K562 (cell line): ENCODE results near the gene RPS6KA6. TPM values are rescaled to one million over a fixed set of nuclear protein-coding genes. Genes with fewer than 3 reads are reported as not detected.

Experiments
- ATAC-seq: fragments of 200-7000 bp; cut with Tn5 transposase; 3 replicates; pipeline ENCODE4 v1.9.1; 2020; ENCODE audit warnings: moderate library complexity
- BruUV-seq: library from RNA; stranded (reverse); fragments of 400-500 nt; replicated peaks from 2 replicates; lab custom pipeline; 2021; lab: Mats Ljungman, UMichigan
- CTCF ChIA-PET: fragments of 300-600 bp; formaldehyde crosslinking; extraction: SDS; loops from one replicate; lab custom pipeline; 2021; ENCODE audit warnings: low intra/inter-chr PET ratio; lab: Yijun Ruan, JAX
- POLR2A ChIA-PET: fragments of 300-600, 350-650 bp; sonication (Branson Sonifier 250); formaldehyde crosslinking; extraction: SDS; loops from one replicate; lab custom pipeline; 2021; ENCODE audit warnings: antibody characterized with exemption, inconsistent platforms; lab: Yijun Ruan, JAX
- DNase-seq, 4 experiments: peaks; one replicate each; pipeline versions ENCODE4 v3.0.0 to v3.0.0-alpha.2; 2011 to 2018; ENCODE audit warnings: low spot score in 3 of 4, mixed read lengths in 3 of 4; ENCODE audit errors: extremely low read depth in 1 of 4
- FAIRE-seq: peaks from 2 replicates; lab custom pipeline; 2011; peaks lifted over from hg19 to GRCh38; lab: Jason Lieb, UNC
- H2AFZ ChIP-seq: 2 replicates; pipeline ENCODE4 v1.6.0; 2011; ENCODE audit warnings: low read depth, low read length, control low read depth, inconsistent platforms
- H3K27ac ChIP-seq: fragments of 200-600 bp; 3 replicates; pipeline ENCODE4 v1.8.0; 2011; ENCODE audit warnings: low read depth, mild to moderate bottlenecking, control low read depth, inconsistent platforms, low read length, moderate library complexity, mixed read lengths; ENCODE audit errors: extremely low read depth
- H3K27me3 ChIP-seq, 2 experiments: fragments of 300-600 bp in 1 of 2; 2 replicates in 1 of 2; 3 replicates in 1 of 2; pipeline versions ENCODE4 v1.6.0 to v1.8.0; 2011; ENCODE audit warnings: inconsistent platforms in 2 of 2, low read length in 2 of 2, mild to moderate bottlenecking in 1 of 2, mixed read lengths in 1 of 2, moderate library complexity in 1 of 2; ENCODE audit not compliant: control insufficient read depth in 2 of 2, insufficient read depth in 2 of 2
- H3K36me3 ChIP-seq: fragments of 300-600 bp; 3 replicates; pipeline ENCODE4 v1.8.0; 2011; ENCODE audit warnings: mild to moderate bottlenecking, low read length, inconsistent platforms; ENCODE audit not compliant: control insufficient read depth, insufficient read depth
- H3K4me1 ChIP-seq, 2 experiments: fragments of 200-600 bp in 1 of 2; replicated peaks in 1 of 2; 2 replicates in 1 of 2; 3 replicates in 1 of 2; pipeline versions ENCODE4 v1.5.1 to v1.8.0; 2011; ENCODE audit warnings: inconsistent platforms in 2 of 2, low read length in 2 of 2, mild to moderate bottlenecking in 1 of 2, mixed read lengths in 1 of 2, moderate library complexity in 1 of 2; ENCODE audit not compliant: control insufficient read depth in 2 of 2, insufficient read depth in 2 of 2
- H3K4me2 ChIP-seq: 2 replicates; pipeline ENCODE4 v1.6.1; 2011; ENCODE audit warnings: low read length, control low read depth, inconsistent platforms, mixed read lengths; ENCODE audit not compliant: insufficient read depth
- H3K4me3 ChIP-seq: fragments of 200-600 bp; sonication (generic), shearing (Covaris generic); 2 replicates; pipeline ENCODE4 v1.5.1; 2016; ENCODE audit warnings: control low read depth, inconsistent platforms
- H3K79me2 ChIP-seq: fragments of 200-600 bp; 3 replicates; pipeline ENCODE4 v1.8.0; 2011; ENCODE audit warnings: low read length, inconsistent platforms; ENCODE audit not compliant: control insufficient read depth, insufficient read depth
- H3K9ac ChIP-seq, 2 experiments: 2 replicates each; pipeline versions ENCODE4 v1.6.0 to v1.6.1; 2011; ENCODE audit warnings: low read depth in 2 of 2, low read length in 2 of 2, control low read depth in 1 of 2, inconsistent platforms in 1 of 2, mild to moderate bottlenecking in 1 of 2, mixed read lengths in 1 of 2; ENCODE audit not compliant: insufficient read depth in 1 of 2
- H3K9me1 ChIP-seq: one replicate; pipeline ENCODE4 v1.6.0; 2011; ENCODE audit warnings: inconsistent platforms, mild to moderate bottlenecking, low read length, moderate library complexity; ENCODE audit not compliant: control insufficient read depth, insufficient read depth
- H3K9me3 ChIP-seq: replicated peaks from 2 replicates; pipeline ENCODE4 v1.5.1; 2011; ENCODE audit warnings: low read depth, low read length, inconsistent platforms; ENCODE audit not compliant: control insufficient read depth, insufficient read depth
- H4K20me1 ChIP-seq: replicated peaks from 2 replicates; pipeline ENCODE4 v1.6.1; 2011; ENCODE audit warnings: low read length, inconsistent platforms, mixed read lengths; ENCODE audit not compliant: control insufficient read depth, insufficient read depth
- CCNT2 ChIP-seq: IDR thresholded peaks from 2 replicates; pipeline ENCODE4 v1.6.1; 2011; ENCODE audit warnings: borderline replicate concordance, low read depth, mild to moderate bottlenecking, moderate library complexity, mixed read lengths, low read length; ENCODE audit not compliant: insufficient read length; ENCODE audit errors: extremely low read depth
- CHD2 ChIP-seq: IDR thresholded peaks from 2 replicates; pipeline ENCODE4 v1.6.1; 2011; ENCODE audit warnings: low read depth, low read length
- DACH1 ChIP-seq: fragments of 450-650 bp; IDR thresholded peaks from 2 replicates; pipeline ENCODE4 v1.6.1; 2018; ENCODE audit not compliant: partially characterized antibody
- DDX20 ChIP-seq: fragments of 450-650 bp; IDR thresholded peaks from 2 replicates; pipeline ENCODE4 v1.6.1; 2016; ENCODE audit warnings: missing genetic modification characterization, low read depth, mild to moderate bottlenecking, missing compliant biosample characterization, moderate library complexity
- HNRNPUL1 ChIP-seq: fragments of 200-400 bp; formaldehyde crosslinking; IDR thresholded peaks from 2 replicates; pipeline ENCODE4 v1.6.1; 2017; ENCODE audit warnings: low read length
- JUNB ChIP-seq: fragments of 450-650 bp; formaldehyde crosslinking; conservative IDR thresholded peaks from 2 replicates; pipeline ENCODE4 v1.4.0; 2020; ENCODE audit warnings: mild to moderate bottlenecking
- MAFK ChIP-seq: IDR thresholded peaks from 2 replicates; pipeline ENCODE4 v1.6.1; 2011; ENCODE audit warnings: low read length, improper control_type of control experiment
- MED1 ChIP-seq: sonication (generic); formaldehyde crosslinking; IDR thresholded peaks from 2 replicates; pipeline ENCODE4 v1.8.1; 2023; ENCODE audit warnings: missing genetic modification reagents, borderline replicate concordance
- MEIS2 ChIP-seq: fragments of 450-650 bp; IDR thresholded peaks from 2 replicates; pipeline ENCODE4 v1.6.1; 2014; ENCODE audit warnings: mild to moderate bottlenecking; ENCODE audit not compliant: partially characterized antibody
- SLC30A9 ChIP-seq: fragments of 250-450 bp; sonication (Bioruptor Pico); IDR thresholded peaks from 2 replicates; pipeline ENCODE4 v1.8.0; 2022; ENCODE audit warnings: mild to moderate bottlenecking, moderate library complexity
- SMAD1 ChIP-seq: fragments of 150-350 bp; IDR thresholded peaks from 2 replicates; pipeline ENCODE4 v1.6.1; 2014; ENCODE audit warnings: low read length, low read depth; ENCODE audit not compliant: partially characterized antibody
- SMAD4 ChIP-seq: fragments of 250-450 bp; sonication (Bioruptor Pico); conservative IDR thresholded peaks from 2 replicates; pipeline ENCODE4 v1.8.0; 2021; ENCODE audit warnings: inconsistent platforms, mild to moderate bottlenecking, moderate library complexity
- SMARCA4 ChIP-seq: fragments of 450-650 bp; IDR thresholded peaks from 2 replicates; pipeline ENCODE4 v1.6.1; 2016
- TGIF2 ChIP-seq: sonication (generic); formaldehyde crosslinking; IDR thresholded peaks from 2 replicates; pipeline ENCODE4 v1.8.1; 2022; ENCODE audit warnings: mild to moderate bottlenecking, missing genetic modification reagents, moderate library complexity
- ZNF57 ChIP-seq: fragments of 450-650 bp; formaldehyde crosslinking; IDR thresholded peaks from 2 replicates; pipeline ENCODE4 v1.4.0; 2020; ENCODE audit warnings: mild to moderate bottlenecking, moderate library complexity
- ZNF583 ChIP-seq: fragments of 250-450 bp; sonication (Bioruptor Pico); IDR thresholded peaks from 2 replicates; pipeline ENCODE4 v1.4.0; 2020
- ZNF780A ChIP-seq: fragments of 250-450 bp; sonication (Bioruptor Pico); IDR thresholded peaks from 2 replicates; pipeline ENCODE4 v1.5.0; 2021; ENCODE audit warnings: mild to moderate bottlenecking
- in situ Hi-C: fragments of 300-500 bp; cut with MboI; formaldehyde crosslinking; loops from 4 replicates; pipeline ENCODE4 v1.15.0; 2018; ENCODE audit warnings: inconsistent platforms, mixed read lengths
- intact Hi-C: fragments of 100-400 bp; cut with micrococcal nuclease; formaldehyde crosslinking; loops from 2 replicates; pipeline ENCODE4 v1.14.2; 2022
- polyA plus RNA-seq, 8 experiments: library from polyadenylated mRNA; depleted of rRNA in 4 of 8; stranded (reverse) in 5 of 8; unstranded in 3 of 8; fragments of >200 nt; fragmentation: Nextera tagmentation in 2 of 8; fragmentation: Illumina TruSeq in 1 of 8; extraction: Ambion mirVana in 2 of 8; extraction: Trizol in 1 of 8; gene quantifications; 2 replicates each; pipeline versions ENCODE4 v1.2.1 to v1.2.3, GENCODE V29; 2011 to 2014; ENCODE audit warnings: inconsistent platforms in 1 of 8, missing spikeins in 1 of 8
- total RNA-seq, 7 experiments: library from RNA; depleted of rRNA in 6 of 7; stranded (reverse); fragments of >200 nt in 6 of 7; fragmentation: Illumina TruSeq in 2 of 7; extraction: Trizol in 2 of 7; gene quantifications; 2 replicates each; pipeline versions ENCODE4 v1.2.1 to v1.2.3, GENCODE V29; 2011 to 2021; ENCODE audit warnings: low replicate concordance in 1 of 7
- TF ChIP-seq, protein P1 (sequence below), 2 experiments: IDR thresholded peaks; 2 replicates each; pipeline ENCODE4 v1.6.1; 2011; ENCODE audit warnings: borderline replicate concordance in 1 of 2, control low read depth in 1 of 2, low read depth in 1 of 2, low read length in 1 of 2, mild to moderate bottlenecking in 1 of 2, mixed read lengths in 1 of 2, moderate library complexity in 1 of 2; ENCODE audit not compliant: insufficient read depth in 1 of 2, insufficient read length in 1 of 2, poor library complexity in 1 of 2, severe bottlenecking in 1 of 2; ENCODE audit errors: extremely low read depth in 1 of 2

The RPS6KA6 gene
- total and polyA plus RNA-seq, 9 of the 15 experiments (the other 6 are each of a cell fraction or from before 2014, with no cell fraction given): 0.11 TPM; not detected in 8

DNA sequence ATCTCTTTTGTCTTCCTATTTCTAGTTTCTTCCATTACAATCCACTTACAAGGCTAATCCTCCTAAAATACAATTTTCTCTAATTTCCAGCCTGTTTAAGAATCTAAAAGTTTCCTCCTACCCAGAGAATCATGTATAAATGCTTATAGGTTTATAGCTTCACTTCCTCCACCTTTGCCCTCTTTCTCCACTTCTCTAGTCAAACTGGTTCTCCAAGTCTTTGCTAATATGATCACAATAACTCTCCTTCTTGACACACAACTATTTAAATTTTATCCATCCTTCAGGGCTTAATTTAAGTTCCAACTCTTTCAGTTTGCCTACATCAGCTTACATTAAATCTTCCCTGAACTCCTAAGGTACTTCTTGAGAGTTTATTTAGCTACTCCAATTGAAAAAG, 69.2 kb downstream of the RPS6KA6 start:
- Histone ChIP-seq H3K27ac (no peak overlapping the region), H3K79me2 (no peaks in the 10 kb centered on the region), H3K9me1 (no peaks in the 10 kb centered on the region), H3K9me3 (no peaks in the 10 kb centered on the region), H3K4me1 (no peaks in the 10 kb centered on the region), H3K27me3 (no peaks in the 10 kb centered on the region), H2AFZ (no peak overlapping the region), H4K20me1 (no peaks in the 10 kb centered on the region), H3K9ac (no peak overlapping the region), H3K4me3 (no peak overlapping the region), H3K4me2 (no peak overlapping the region), H3K36me3 (no peaks in the 10 kb centered on the region)
- ChIA-PET POLR2A (no interaction called here), CTCF (no interaction called here)
- ATAC-seq: no peak
- no peak for DNase-seq
- TF ChIP-seq ZNF583 (no peak), MAFK (no peak), ZNF57 (CRISPR knock-in tag) (no peak), JUNB (CRISPR knock-in tag) (no peak), SMAD4 (no peak), DDX20 (tag) (no peak), SLC30A9 (CRISPR knock-in tag) (no peak), CCNT2 (no peak), SMARCA4 (no peak), ZNF780A (CRISPR knock-in tag) (no peak), DACH1 (no peak), CHD2 (no peak), TGIF2 (no peak), MEIS2 (no peak), MED1 (no peak), HNRNPUL1 (no peak), SMAD1 (no peak)
- TF ChIP-seq, protein P1, sequence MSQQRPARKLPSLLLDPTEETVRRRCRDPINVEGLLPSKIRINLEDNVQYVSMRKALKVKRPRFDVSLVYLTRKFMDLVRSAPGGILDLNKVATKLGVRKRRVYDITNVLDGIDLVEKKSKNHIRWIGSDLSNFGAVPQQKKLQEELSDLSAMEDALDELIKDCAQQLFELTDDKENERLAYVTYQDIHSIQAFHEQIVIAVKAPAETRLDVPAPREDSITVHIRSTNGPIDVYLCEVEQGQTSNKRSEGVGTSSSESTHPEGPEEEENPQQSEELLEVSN (IDR thresholded peaks at IDR 0.05; ENCODE audit: borderline replicate concordance in 1 of 2, extremely low read depth in 1 of 2, insufficient read depth in 1 of 2, insufficient read length in 1 of 2, low read depth in 1 of 2, low read length in 1 of 2, poor library complexity in 1 of 2, severe bottlenecking in 1 of 2): no peak
- FAIRE-seq: no peak
- intact Hi-C loops (no loop called here), in situ Hi-C loops (no loop called here)
- no TSS peak for BruUV-seq
